AG09319 (cell line): ENCODE data around the gene FOXP1.
"Not testable (repeated sequence)": the region's sequence is repeated elsewhere in the genome, so short reads cannot be mapped to it uniquely, and the experiment has no call there.

ENCODE experiments used
- DNase-seq: peaks from one replicate; pipeline ENCODE4 v3.0.0-alpha.2; 2010; ENCODE audit warnings: low read depth; ENCODE audit errors: extremely low read depth
- TF ChIP-seq, protein P1 (sequence below): IDR thresholded peaks from 2 replicates; pipeline ENCODE4 v1.5.1; 2011; ENCODE audit warnings: low read depth, mild to moderate bottlenecking, inconsistent platforms, low read length, moderate library complexity

Gene FOXP1

DNA sequence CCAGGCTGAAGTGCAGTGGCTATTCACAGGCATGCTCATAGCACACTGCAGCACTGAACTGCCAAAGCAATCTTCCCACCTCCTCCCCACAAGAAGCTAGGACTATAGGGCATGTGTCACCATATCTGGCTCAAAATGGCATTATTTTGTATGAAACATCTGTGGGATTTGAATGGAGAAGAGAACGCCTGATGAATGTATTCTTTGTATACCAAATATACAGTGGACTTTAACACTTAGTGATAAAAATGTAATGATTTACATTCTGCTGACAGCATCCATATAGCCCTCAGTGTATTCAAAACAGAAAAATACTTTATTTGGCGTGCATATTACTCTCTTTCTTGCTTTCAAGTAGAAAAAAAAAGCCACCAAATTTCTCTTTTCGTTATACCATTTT is 257.8 kb downstream of the FOXP1 start:
- TF ChIP-seq, protein P1, sequence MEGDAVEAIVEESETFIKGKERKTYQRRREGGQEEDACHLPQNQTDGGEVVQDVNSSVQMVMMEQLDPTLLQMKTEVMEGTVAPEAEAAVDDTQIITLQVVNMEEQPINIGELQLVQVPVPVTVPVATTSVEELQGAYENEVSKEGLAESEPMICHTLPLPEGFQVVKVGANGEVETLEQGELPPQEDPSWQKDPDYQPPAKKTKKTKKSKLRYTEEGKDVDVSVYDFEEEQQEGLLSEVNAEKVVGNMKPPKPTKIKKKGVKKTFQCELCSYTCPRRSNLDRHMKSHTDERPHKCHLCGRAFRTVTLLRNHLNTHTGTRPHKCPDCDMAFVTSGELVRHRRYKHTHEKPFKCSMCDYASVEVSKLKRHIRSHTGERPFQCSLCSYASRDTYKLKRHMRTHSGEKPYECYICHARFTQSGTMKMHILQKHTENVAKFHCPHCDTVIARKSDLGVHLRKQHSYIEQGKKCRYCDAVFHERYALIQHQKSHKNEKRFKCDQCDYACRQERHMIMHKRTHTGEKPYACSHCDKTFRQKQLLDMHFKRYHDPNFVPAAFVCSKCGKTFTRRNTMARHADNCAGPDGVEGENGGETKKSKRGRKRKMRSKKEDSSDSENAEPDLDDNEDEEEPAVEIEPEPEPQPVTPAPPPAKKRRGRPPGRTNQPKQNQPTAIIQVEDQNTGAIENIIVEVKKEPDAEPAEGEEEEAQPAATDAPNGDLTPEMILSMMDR: no peak
- no peak for DNase-seq

DNA sequence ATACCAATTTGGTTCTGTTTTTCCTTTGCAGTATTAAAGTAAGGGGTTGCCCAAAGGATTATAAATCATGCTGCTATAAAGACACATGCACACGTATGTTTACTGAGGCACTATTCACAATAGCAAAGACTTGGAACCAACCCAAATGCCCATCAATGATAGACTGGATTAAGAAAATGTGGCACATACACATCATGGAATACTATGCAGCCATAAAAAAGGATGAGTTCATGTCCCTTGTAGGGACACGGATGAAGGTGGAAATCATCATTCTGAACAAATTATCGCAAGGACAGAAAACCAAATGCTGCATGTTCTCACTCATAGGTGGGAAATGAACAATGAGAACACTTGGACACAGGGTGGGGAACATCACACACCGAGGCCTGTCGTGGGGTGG is 259.3 kb downstream of the FOXP1 start:
- DNase-seq: not testable (repeated sequence)

DNA sequence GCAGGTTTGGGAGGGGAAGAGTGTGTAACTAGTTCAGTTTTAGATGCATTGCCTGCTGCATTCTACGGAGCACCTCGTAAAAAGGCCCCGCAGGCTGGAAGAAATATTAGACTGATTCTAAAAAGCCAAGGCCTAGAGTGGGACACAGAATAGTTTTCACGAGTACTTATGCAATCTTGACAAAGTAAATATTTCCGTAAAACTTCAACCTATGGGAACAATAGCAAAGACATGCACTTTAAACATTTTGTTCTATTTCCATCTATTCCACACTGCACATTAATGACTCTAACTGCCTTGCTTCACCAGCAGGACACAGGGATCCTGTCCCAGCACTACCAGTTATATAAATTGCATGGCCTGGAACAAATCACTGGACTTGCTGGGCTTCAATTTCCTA is 260.0 kb downstream of the FOXP1 start:
- TF ChIP-seq, protein P1: no peak
- DNase-seq: no peak

DNA sequence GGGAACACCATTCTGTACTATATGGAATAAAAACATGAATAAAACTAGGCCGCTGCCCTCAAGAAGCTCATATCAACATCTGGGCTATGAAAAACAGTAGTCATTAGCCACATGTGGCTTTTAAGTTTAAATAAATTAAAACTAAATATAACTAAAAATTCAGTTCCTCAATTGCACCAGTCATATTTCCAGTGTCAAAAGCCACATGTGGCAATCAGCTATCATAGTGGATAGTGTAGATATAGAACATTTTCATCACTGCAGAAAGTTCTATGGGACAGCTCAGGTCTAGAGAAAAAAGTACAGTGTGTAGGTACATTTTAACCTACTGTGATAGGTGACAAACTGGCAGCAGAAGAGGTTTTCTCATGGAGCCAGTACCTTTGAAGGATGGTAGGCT is 261.4 kb downstream of the FOXP1 start:
- DNase-seq: no peak
- TF ChIP-seq, protein P1: no peak

DNA sequence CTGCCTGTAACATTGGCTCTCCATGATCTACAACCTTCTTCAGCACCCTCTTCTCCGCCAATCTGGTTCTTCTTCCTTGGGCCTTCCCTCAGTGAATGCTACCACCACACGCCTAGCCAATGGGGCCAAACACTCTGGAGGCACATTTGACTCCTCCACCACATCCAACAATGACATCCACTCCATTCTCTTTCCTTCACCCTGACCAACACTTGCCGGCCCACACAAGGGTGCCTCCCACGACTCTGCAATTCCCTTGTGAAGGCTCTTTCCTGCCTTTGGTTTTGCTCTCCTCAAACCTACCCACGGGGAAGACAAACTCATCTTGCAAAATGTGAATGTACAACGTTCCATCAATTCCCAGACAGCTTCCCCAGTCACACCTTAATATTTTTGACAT is 263.8 kb downstream of the FOXP1 start:
- DNase-seq: no peak

DNA sequence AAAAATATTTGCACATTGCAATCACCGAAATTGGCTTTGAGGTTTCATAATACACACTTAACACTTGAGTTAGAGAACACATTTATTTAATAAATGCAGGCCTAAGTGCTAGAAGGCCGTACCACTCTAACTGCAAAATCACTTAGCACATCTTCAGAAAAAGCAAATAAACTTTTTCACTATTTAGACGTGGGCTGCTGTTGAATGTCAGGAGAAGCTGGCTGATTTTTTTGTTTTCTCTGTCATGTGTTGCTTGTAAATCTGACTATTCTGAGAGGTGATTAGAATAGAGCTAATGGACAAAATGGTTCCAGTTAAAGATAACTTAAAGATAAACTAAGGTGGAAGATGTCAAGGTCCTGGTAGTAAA is 265.1 kb downstream of the FOXP1 start:
- DNase-seq: no peak

More for the DNA sequence above, 263.8 kb downstream of the FOXP1 start:
- TF ChIP-seq, protein P1: no peak

DNA sequence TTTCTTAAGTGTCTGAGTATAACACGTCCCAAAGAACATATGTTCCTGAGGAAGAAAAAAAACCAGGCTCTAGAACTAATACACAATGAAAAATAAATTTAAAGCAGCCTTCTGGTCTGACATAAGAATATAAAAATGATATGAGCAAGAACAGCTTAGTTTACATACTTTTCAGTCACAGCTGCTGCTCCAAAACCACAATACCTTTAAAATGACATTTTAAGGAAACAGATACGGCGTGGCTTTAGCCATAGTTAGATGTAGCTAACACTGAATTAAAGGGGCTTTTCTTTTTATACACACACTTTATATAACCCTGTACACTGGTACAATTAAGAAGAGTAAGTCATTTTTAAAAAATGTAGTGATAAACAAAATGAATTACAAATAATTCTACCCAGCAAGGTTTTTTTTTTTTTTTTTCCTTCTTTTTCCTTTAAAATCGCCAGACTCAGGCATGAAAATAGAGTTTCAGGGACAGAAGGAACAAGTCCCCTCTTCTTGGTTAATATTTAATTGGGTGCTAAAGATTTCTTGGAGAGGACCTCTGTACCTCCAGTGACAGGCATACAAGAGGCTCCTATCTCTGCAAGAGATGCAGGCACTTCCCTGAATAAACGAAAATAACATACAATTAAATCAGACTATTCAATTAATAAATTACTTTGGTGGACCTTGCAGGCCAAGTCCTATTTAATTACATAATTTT is 265.6 kb downstream of the FOXP1 start:
- TF ChIP-seq, protein P1: no peak
- no peak for DNase-seq

More for the DNA sequence above, 265.1 kb downstream of the FOXP1 start:
- TF ChIP-seq, protein P1: no peak

DNA sequence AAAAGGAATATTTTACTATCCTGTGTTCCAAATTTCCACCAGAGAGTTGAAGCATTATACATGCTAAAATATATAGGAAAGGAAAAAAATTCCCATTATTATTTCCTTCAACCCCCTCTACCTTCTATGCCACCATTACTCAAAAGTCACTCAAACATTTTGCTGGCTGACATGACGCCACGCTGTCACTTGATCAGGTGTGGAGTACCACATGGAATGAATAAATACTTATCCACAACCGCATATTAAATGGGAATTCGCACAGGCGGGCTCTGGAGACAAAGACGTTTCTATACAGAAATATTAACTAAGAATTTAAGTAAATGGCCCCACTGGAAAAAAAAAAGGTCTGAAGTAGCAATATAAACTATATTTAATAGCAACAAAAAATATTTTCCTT is 266.4 kb downstream of the FOXP1 start:
- TF ChIP-seq, protein P1: no peak
- DNase-seq: no peak
